ENCODE results near the gene C1QL1.

GRCh38 chr17:44961921-44962350 lies 6.2 kb downstream of the C1QL1 start:
- no peak for TF ChIP-seq CTCF (IDR thresholded peaks at IDR 0.05)
- no peak for TF ChIP-seq POLR2A (IDR thresholded peaks at IDR 0.05)

Measured in ovary (tissue), 3 donors.